HepG2 (cell line): Measurements from ENCODE around the gene PDK2. TPM values are rescaled to one million over a fixed set of nuclear protein-coding genes. Genes with fewer than 3 reads are reported as not detected.
A peak's percentile ranks its signal among the peaks of the same experiment; 100 is the strongest.

ENCODE experiments used
- BHLHE40 ChIP-seq: IDR thresholded peaks from 2 replicates; pipeline ENCODE4 v1.6.1; 2011; ENCODE audit warnings: low read length, improper control_type of control experiment
- CHD4 ChIP-seq: fragments of 200-600 bp; sonication (generic); IDR thresholded peaks from 2 replicates; pipeline ENCODE4 v1.7.0; 2017; ENCODE audit warnings: mild to moderate bottlenecking, low read length, borderline replicate concordance
- DMTF1 ChIP-seq: sonication (generic); formaldehyde crosslinking; IDR thresholded peaks from 2 replicates; pipeline ENCODE4 v1.4.0; 2020; ENCODE audit warnings: mild to moderate bottlenecking, missing genetic modification reagents
- E2F5 ChIP-seq: sonication (generic); formaldehyde crosslinking; conservative IDR thresholded peaks from 2 replicates; pipeline ENCODE4 v1.4.0; 2020; ENCODE audit warnings: missing genetic modification reagents
- GLMP ChIP-seq: sonication (generic); formaldehyde crosslinking; IDR thresholded peaks from 2 replicates; pipeline ENCODE4 v1.9.0; 2021; ENCODE audit warnings: missing genetic modification reagents, mild to moderate bottlenecking, borderline replicate concordance
- HDAC6 ChIP-seq: fragments of 200-600 bp; sonication (generic); IDR thresholded peaks from 2 replicates; pipeline ENCODE4 v1.7.0; 2017; ENCODE audit warnings: mild to moderate bottlenecking, antibody characterized with exemption, low read length, low read depth
- KAT2B ChIP-seq: fragments of 150-350 bp; IDR thresholded peaks from 2 replicates; pipeline ENCODE4 v1.6.1; 2014; ENCODE audit warnings: low read depth, low read length, borderline replicate concordance
- NR2F2 ChIP-seq: IDR thresholded peaks from 2 replicates; pipeline ENCODE4 v1.6.1; 2012; ENCODE audit warnings: low read depth, inconsistent platforms, borderline replicate concordance
- PITX1 ChIP-seq: sonication (generic); formaldehyde crosslinking; IDR thresholded peaks from 2 replicates; pipeline ENCODE4 v1.5.1; 2020; ENCODE audit warnings: mild to moderate bottlenecking, missing genetic modification reagents
- REXO4 ChIP-seq: sonication (generic); formaldehyde crosslinking; IDR thresholded peaks from 2 replicates; pipeline ENCODE4 v1.8.0; 2022; ENCODE audit warnings: missing genetic modification reagents, mild to moderate bottlenecking, borderline replicate concordance
- SOX5 ChIP-seq: IDR thresholded peaks from 2 replicates; pipeline ENCODE4 v1.6.1; 2016; ENCODE audit warnings: borderline replicate concordance
- ZFP62 ChIP-seq: sonication (generic); formaldehyde crosslinking; IDR thresholded peaks from 2 replicates; pipeline ENCODE4 v1.4.0; 2020; ENCODE audit warnings: missing genetic modification reagents
- ZNF281 ChIP-seq: sonication (generic); formaldehyde crosslinking; IDR thresholded peaks from 2 replicates; pipeline ENCODE4 v1.4.0; 2020; ENCODE audit warnings: missing genetic modification reagents, borderline replicate concordance
- ZNF292 ChIP-seq: sonication (generic); formaldehyde crosslinking; IDR thresholded peaks from 2 replicates; pipeline ENCODE4 v1.8.1; 2022; ENCODE audit warnings: mild to moderate bottlenecking, low read depth, missing genetic modification reagents, borderline replicate concordance
- ZNF547 ChIP-seq: sonication (generic); formaldehyde crosslinking; IDR thresholded peaks from 2 replicates; pipeline ENCODE4 v1.5.1; 2020; ENCODE audit warnings: mild to moderate bottlenecking, missing genetic modification reagents
- ZNF766 ChIP-seq: sonication (generic); formaldehyde crosslinking; IDR thresholded peaks from 2 replicates; pipeline ENCODE4 v1.5.0; 2020; ENCODE audit warnings: missing genetic modification reagents, borderline replicate concordance
- polyA plus RNA-seq, 8 experiments: library from polyadenylated mRNA; depleted of rRNA in 3 of 8; stranded (reverse) in 7 of 8; unstranded in 1 of 8; fragments of >200 nt; fragmentation: Illumina TruSeq in 4 of 8; extraction: Trizol in 4 of 8; gene quantifications; 2 replicates each; pipeline versions ENCODE4 v1.2.1 to v1.2.3, GENCODE V29; 2011 to 2016; ENCODE audit warnings: low read depth in 4 of 8, missing spikeins in 1 of 8, mixed read lengths in 1 of 8; ENCODE audit not compliant: insufficient read depth in 1 of 8
- total RNA-seq, 5 experiments: library from RNA; depleted of rRNA; stranded (reverse); fragments of >200 nt; fragmentation: Illumina TruSeq; extraction: Trizol; gene quantifications; 2 replicates each; pipeline ENCODE4 v1.2.3, GENCODE V29; 2016; ENCODE audit warnings: low read depth in 1 of 5
- TF ChIP-seq, protein P1 (sequence below): IDR thresholded peaks from 2 replicates; pipeline ENCODE4 v1.6.1; 2016; ENCODE audit warnings: low read depth, borderline replicate concordance
- TF ChIP-seq, protein P2 (sequence below): sonication (generic); formaldehyde crosslinking; IDR thresholded peaks from 2 replicates; pipeline ENCODE4 v1.4.0; 2020; ENCODE audit warnings: missing genetic modification reagents, mild to moderate bottlenecking, borderline replicate concordance

PDK2 gene
- total and polyA plus RNA-seq, 2 of the 13 experiments (the other 11 are each of a cell fraction or from before 2014, with no cell fraction given) = 18.5 to 59.7 TPM

GRCh38 chr17:50161023-50161910 lies 66.1 kb downstream of the PDK2 start (continued):
- TF ChIP-seq ZNF281 (CRISPR knock-in tag) (peak; percentile 22; the same call in 1 of the 2 replicates), PITX1 (CRISPR knock-in tag) (no peak), KAT2B (no peak), ZNF766 (CRISPR knock-in tag) (no peak), NR2F2 (no peak), SOX5 (CRISPR knock-in tag) (0 out of 2 replicates have a peak, but pooled peaks have one; percentile 47), HDAC6 (no peak), ZNF547 (CRISPR knock-in tag) (no peak; the same call in 1 of the 2 replicates), GLMP (CRISPR knock-in tag) (no peak), DMTF1 (CRISPR knock-in tag) (no peak), REXO4 (no peak), ZNF292 (CRISPR knock-in tag) (no peak), ZFP62 (no peak), CHD4 (no peak), E2F5 (CRISPR knock-in tag) (no peak; the same call in 1 of the 2 replicates), BHLHE40 (peak; percentile 63; the same call in 1 of the 2 replicates)
- TF ChIP-seq, protein P1, sequence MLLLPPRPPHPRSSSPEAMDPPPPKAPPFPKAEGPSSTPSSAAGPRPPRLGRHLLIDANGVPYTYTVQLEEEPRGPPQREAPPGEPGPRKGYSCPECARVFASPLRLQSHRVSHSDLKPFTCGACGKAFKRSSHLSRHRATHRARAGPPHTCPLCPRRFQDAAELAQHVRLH (CRISPR knock-in tag) = peak; percentile 90; the same call in 1 of the 2 replicates
- TF ChIP-seq, protein P2, sequence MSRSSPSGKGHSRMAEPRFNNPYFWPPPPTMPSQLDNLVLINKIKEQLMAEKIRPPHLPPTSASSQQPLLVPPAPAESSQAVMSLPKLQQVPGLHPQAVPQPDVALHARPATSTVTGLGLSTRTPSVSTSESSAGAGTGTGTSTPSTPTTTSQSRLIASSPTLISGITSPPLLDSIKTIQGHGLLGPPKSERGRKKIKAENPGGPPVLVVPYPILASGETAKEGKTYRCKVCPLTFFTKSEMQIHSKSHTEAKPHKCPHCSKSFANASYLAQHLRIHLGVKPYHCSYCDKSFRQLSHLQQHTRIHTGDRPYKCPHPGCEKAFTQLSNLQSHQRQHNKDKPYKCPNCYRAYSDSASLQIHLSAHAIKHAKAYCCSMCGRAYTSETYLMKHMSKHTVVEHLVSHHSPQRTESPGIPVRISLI = no peak; the same call in 1 of the 2 replicates
